K562 (cell line): Measurements from ENCODE around the gene SH3GLB2. TPM values are rescaled to one million over a fixed set of nuclear protein-coding genes. Genes with fewer than 3 reads are reported as not detected.

Source experiments
- ETS1 ChIP-seq: conservative IDR thresholded peaks from 2 replicates; pipeline ENCODE4 v1.6.1; 2011; ENCODE audit warnings: low read depth, mild to moderate bottlenecking, low read length; ENCODE audit not compliant: control insufficient read depth
- KAT7 ChIP-seq: sonication (generic); formaldehyde crosslinking; IDR thresholded peaks from 2 replicates; pipeline ENCODE4 v1.8.0; 2022; ENCODE audit warnings: missing genetic modification reagents, mild to moderate bottlenecking, borderline replicate concordance
- KLF13 ChIP-seq: fragments of 450-650 bp; IDR thresholded peaks from 2 replicates; pipeline ENCODE4 v1.6.1; 2016; ENCODE audit warnings: missing genetic modification characterization, low read depth, mild to moderate bottlenecking, missing compliant biosample characterization, moderate library complexity, borderline replicate concordance
- MYC ChIP-seq, 2 experiments: fragments of 250-450 bp in 1 of 2; sonication (Bioruptor Pico) in 1 of 2; IDR thresholded peaks; 2 replicates each; pipeline versions ENCODE4 v1.5.1 to v1.6.1; 2012 to 2021; ENCODE audit warnings: low read depth in 2 of 2, borderline replicate concordance in 1 of 2, improper control_type of control experiment in 1 of 2, low read length in 1 of 2, mild to moderate bottlenecking in 1 of 2, moderate library complexity in 1 of 2
- NRF1 ChIP-seq, 2 experiments: fragments of 450-650 bp; IDR thresholded peaks in 1 of 2; conservative IDR thresholded peaks in 1 of 2; 2 replicates each; pipeline ENCODE4 v1.6.1; 2014; ENCODE audit warnings: mild to moderate bottlenecking in 2 of 2
- RBM14 ChIP-seq: fragments of 200-400 bp; formaldehyde crosslinking; IDR thresholded peaks from 2 replicates; pipeline ENCODE4 v1.6.1; 2018; ENCODE audit warnings: low read depth, mild to moderate bottlenecking, low read length, moderate library complexity, borderline replicate concordance; ENCODE audit not compliant: insufficient read depth
- TFAP4 ChIP-seq: sonication (generic); formaldehyde crosslinking; IDR thresholded peaks from 2 replicates; pipeline ENCODE4 v1.8.0; 2022; ENCODE audit warnings: missing genetic modification reagents, mild to moderate bottlenecking, moderate library complexity, borderline replicate concordance
- USF2 ChIP-seq: sonication (generic); formaldehyde crosslinking; IDR thresholded peaks from 2 replicates; pipeline ENCODE4 v1.5.0; 2020; ENCODE audit warnings: missing genetic modification reagents
- ZBTB7A ChIP-seq: IDR thresholded peaks from 2 replicates; pipeline ENCODE4 v1.6.1; 2011; ENCODE audit warnings: low read depth, mild to moderate bottlenecking, low read length, moderate library complexity, borderline replicate concordance; ENCODE audit not compliant: control insufficient read depth
- ZNF175 ChIP-seq: fragments of 200-800 bp; sonication (Bioruptor generic); IDR thresholded peaks from 2 replicates; pipeline ENCODE4 v1.6.1; 2016; ENCODE audit warnings: low read depth, mild to moderate bottlenecking, missing genetic modification characterization, missing compliant biosample characterization
- ZNF24 ChIP-seq: fragments of 450-650 bp; IDR thresholded peaks from 2 replicates; pipeline ENCODE4 v1.6.1; 2016
- ZNF318 ChIP-seq, 2 experiments: fragments of 450-650 bp; IDR thresholded peaks; 2 replicates each; pipeline ENCODE4 v1.6.1; 2016; ENCODE audit warnings: mild to moderate bottlenecking in 2 of 2, borderline replicate concordance in 1 of 2, low read depth in 1 of 2, moderate library complexity in 1 of 2
- polyA plus RNA-seq, 8 experiments: library from polyadenylated mRNA; depleted of rRNA in 4 of 8; stranded (reverse) in 5 of 8; unstranded in 3 of 8; fragments of >200 nt; fragmentation: Nextera tagmentation in 2 of 8; fragmentation: Illumina TruSeq in 1 of 8; extraction: Ambion mirVana in 2 of 8; extraction: Trizol in 1 of 8; gene quantifications; 2 replicates each; pipeline versions ENCODE4 v1.2.1 to v1.2.3, GENCODE V29; 2011 to 2014; ENCODE audit warnings: inconsistent platforms in 1 of 8, missing spikeins in 1 of 8
- total RNA-seq, 7 experiments: library from RNA; depleted of rRNA in 6 of 7; stranded (reverse); fragments of >200 nt in 6 of 7; fragmentation: Illumina TruSeq in 2 of 7; extraction: Trizol in 2 of 7; gene quantifications; 2 replicates each; pipeline versions ENCODE4 v1.2.1 to v1.2.3, GENCODE V29; 2011 to 2021; ENCODE audit warnings: low replicate concordance in 1 of 7

Gene SH3GLB2
- total and polyA plus RNA-seq, 9 of the 15 experiments (the other 6 are each of a cell fraction or from before 2014, with no cell fraction given) = 0.20 to 118 (median 58.8) TPM

- TF ChIP-seq KLF13 (tag) (peak; percentile 66), ETS1 (peak; percentile 98), NRF1 (conservative IDR thresholded peaks at IDR 0.05 in 1 of 2, IDR thresholded peaks at IDR 0.05 in 1 of 2) (peak; percentile 46 to 56; a peak in 3 of 4 replicates), ZNF24 (peak; percentile 28; the same call in 1 of the 2 replicates), RBM14 (no peak), KAT7 (CRISPR knock-in tag) (0 out of 2 replicates have a peak, but pooled peaks have one; percentile 63), TFAP4 (CRISPR knock-in tag) (peak; percentile 99), ZBTB7A (peak; percentile 40; the same call in 1 of the 2 replicates), ZNF175 (CRISPR knock-in tag) (peak; percentile 96), USF2 (CRISPR knock-in tag) (peak; percentile 95), ZNF318 (IDR thresholded peaks at IDR 0.05; ENCODE audit: borderline replicate concordance in 1 of 2, low read depth in 1 of 2) (no peak), MYC (IDR thresholded peaks at IDR 0.05; ENCODE audit: low read depth, low read length) (peak; percentile 99), MYC (CRISPR knock-in tag; IDR thresholded peaks at IDR 0.05; ENCODE audit: borderline replicate concordance, low read depth) (peak; percentile 75; the same call in 1 of the 2 replicates)
Measured at GRCh38 chr9:129068990-129069861, 41.1 kb upstream of the SH3GLB2 start (continued).
